NCI-H82 treated with DMSO at 0.1 percent for 48 hours (cell line): ENCODE data around the gene KIDINS220.

Experiments used
- DNase-seq: peaks from one replicate; lab custom pipeline; 2025; ENCODE audit not compliant: unreplicated experiment; lab: John Stamatoyannopoulos, UW

Gene KIDINS220

DNA sequence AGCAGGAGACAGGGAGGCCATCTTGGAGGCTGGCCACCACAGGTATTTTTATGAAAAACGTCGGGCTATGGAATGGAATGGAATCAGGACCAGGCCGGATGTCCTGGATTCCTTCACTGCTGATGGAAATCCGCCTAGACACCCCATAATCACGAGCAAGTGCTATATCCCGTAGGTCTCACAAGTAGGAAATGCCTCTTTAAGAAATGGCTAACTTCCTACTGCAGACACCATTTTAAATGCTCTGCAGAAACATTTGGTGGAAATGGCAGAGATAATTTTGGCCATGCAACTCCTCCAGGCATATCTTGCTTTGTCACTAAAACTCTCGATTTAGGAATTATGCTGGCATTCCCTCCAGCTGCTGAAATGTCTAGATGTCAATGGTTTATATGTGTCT, 137.6 kb downstream of the KIDINS220 start:
- no peak for DNase-seq

DNA sequence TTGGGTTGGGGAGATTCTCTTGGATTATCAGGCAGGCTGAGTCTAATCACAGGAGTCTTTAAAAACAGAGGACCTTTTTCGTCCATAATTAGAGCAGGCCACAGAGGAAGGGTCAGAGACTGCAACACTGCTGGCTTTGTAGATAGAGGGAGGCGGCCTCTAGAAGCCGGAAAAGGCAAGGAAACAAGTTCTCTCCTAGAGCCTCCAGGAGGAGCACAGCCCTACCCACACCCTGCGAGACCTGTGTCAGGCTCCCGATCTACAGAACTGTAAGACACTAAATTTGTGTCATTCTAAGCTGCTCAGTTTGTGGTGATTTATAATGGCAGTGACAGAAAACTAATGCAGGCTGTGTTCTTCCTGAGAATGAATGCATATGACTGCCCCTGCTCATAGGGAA, 140.2 kb downstream of the KIDINS220 start:
- no peak for DNase-seq

DNA sequence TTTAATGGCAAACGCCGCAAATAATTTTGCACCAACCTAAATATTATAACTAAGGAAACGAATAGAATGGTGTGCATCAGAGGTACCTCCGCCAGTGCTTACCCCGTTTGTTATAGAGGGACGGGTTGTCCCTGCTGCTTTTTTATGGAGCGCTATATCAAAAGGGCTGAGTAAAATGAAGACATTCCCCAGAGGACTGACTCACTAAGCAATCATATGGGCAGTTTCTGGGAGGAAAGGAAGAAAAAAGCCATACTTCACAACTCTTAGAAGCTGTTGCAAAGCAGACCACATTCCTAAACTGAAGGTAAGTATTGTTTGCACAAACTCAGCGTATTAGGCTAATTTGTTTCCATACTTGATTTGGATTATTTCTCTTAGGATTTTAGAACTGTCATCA, 142.7 kb downstream of the KIDINS220 start:
- no peak for DNase-seq

DNA sequence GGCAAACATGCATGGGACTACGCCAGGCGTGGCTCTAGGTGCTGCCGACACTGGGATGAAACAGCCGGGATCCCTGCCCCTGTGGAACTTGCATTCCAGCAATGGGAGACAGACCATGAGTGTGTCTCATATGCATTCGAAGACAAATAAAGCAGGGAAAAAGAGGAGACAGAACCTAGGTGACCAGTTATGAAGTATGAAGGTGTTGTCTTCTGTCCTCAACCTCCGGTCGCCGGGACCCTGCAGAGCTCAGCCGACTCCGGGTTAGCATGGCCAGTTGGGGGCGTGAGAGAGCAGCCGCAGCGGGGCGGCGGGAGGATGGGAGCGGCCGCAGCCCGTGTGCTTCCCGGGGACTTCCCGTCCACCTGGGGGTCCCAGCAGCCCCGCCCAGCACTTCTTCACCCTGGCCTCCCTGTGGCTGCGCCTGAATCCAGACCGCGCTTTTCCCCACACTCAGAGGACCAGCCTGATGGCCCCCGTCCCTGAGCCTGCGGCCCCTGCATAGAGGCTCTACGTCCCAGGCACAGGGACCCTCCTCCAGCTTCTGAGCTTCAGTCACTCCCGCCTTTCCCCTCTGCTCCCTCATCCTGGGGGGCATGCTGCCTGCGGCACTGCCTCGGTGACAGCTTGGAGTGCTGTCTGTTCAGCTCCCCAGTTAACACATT, 144.1 kb downstream of the KIDINS220 start:
- DNase-seq: peak; percentile 46

DNA sequence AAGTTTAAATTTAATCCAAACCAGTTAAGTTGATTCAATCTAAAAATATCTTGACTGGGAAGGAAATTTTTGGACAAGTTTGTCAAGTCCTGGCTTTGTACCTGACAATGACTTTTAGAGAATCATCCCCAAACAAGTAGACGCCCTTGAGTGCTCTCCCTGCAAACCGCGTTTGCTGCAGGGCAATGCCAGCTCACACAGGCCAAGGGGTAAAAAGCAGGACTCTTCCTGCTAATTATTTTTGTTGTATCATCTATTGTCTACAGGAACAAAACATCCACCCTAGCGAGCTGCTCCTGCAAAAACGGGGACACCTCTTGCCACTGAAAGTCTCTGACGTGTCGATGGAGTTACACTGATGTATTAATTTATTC, 144.6 kb downstream of the KIDINS220 start:
- no peak for DNase-seq

DNA sequence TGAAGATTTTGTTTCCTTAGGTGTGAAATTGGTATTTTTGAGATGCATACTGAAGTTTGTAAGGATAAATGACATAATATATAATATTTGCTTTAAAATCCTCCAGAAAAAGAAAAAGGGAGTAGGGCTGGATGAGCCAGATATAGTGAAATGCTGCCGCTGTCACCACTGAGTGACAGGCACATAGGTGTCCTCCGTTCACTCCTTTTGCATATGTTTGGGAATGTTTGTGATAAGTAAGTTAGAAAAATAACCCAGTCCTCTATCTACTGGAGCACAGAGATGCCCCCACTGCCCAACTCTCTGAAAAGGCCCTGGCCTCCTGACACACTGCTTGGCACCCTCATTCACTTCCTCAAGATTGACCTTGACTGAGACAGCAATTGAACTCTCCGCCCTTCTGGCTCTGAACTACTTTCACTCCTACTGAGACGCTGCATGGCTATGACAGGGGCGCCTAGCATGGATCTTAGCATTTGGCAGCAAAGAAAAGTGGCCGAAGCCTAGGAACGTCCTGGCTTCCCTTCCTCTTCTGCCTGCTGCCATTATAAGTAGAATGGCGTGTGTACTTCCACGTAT, 145.5 kb downstream of the KIDINS220 start:
- no peak for DNase-seq

DNA sequence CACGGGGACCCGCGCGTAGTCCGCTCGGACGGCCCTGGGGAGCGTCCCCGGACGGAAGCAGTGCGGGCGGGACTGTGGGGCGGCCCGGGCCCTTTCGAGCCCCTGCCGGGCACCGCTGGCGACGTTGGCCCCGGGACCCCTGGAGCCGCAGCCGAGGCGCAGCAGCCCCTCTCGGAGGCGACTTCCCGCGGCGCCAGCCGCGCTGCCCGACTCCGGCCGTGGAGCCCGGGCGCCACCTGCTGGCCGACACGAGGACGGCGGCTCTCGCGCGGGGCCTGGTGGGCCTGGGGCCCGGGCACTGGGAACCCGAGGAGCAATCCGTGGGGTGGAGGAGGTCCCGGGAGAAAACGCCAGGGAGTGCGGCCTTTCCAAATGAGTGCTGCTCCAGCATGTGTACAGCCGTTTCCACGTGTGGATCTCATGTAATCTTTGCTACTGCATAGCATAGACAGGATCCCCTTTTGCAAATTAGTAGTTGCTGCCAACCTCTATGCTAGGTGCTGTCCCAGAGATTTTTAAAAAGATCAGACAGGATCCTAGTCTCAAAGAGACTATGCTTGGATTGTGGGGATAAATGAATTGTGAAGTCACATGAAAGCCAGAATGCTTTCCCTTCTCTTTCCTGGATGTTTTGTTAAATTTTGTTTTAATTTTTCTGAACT, 151.6 kb downstream of the KIDINS220 start:
- DNase-seq: peak; percentile 21

DNA sequence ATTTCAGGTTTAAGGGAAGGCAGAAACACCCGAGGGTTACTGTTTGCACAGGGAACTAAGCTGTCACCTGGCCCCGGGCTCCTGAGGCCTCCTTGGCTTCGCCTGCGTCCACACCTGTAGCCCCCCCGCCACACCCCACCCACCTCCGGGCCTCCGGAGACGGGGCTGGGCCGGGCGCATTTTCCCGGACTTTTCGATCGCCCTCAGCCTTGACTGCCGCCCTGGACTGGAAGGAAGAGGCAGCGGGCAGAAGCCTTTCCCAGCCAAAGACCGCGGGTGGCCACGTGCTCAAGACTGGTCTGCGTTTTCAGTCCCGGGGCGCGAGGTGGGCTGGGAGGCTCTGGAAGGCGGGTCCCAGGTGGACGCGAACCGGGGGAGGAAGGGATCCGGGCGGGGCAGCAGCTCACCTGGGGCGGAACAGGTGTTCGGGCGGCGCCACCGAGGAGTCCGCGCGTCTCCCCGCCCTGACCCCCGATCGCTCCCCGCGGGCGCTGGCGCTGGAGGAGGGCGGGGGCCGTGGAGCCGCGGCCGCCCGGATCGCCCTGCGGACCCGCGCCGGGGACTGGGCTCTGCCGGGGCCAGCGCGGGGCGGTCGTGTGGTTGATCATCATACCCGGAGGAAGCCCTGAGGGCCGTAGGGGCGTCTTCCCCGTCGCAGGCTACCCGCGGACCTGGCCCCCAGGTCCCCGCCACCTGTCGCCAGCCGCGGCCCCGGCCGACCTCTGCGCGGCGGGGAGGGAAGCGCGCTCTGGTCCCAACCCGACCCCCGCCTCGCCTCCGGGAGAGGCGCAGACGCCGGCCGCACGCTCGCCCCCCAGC, 152.3 kb downstream of the KIDINS220 start:
- no peak for DNase-seq

DNA sequence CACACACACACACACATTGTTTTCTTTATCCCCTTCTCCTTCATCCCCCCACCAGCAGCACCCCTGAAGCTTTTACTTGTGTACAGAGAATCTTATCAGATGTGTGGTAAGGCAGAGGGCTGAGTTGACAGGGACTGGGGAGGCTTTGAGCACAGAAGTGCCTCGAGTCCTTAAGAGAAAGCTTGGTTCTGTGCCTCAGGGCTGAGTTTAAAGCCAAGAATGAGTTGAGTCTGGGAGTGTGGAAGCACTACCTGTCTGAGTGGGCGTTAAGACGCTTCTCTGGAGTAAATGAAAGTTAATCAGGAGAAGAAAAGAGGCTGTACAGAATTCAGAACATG, 152.9 kb downstream of the KIDINS220 start:
- DNase-seq: peak; percentile 24

DNA sequence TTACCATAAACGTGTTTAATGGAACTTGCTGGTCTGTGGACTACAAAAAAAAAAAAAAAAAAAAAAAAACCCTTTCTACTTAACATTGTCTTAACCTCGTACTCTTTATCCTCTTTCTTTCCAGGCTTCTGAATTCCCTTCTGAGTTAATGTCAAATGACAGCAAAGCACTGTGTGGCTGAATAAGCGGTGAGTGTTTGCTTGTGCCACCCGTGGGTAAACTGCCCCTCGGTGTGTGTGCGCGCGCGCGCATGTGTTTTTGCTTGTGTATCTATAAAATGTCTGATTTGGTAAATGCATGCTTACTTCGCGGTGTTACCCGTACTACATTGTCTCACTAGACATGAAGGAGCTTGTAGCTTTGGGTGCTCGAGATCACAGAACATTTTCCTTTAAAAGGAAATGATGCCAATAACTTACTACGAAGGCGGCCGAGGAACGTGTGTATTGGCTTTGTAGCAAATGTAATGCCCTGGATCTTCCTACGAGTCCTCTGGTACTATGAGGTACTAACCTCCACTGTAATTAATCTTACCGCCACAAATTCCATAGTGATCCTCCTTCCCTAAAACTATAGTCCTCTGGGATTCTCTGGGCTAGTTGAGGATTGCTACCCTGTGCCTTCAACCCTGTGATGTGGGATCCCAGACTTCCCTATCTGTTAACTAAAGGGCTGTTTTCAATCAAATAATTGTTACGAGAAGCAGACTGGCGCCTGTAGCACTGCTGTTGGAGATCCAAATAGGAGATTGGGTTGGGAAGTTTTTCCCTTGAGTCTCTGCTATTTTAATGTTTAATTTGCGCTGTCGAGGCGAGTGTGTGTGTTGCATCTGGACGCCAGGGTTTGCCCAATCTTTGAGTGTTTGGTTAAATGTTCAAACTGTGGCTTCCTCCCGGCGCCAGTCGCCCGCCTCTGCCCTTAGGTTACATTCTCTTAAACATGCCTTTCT, 154.4 kb downstream of the KIDINS220 start:
- DNase-seq: peak; percentile 44

DNA sequence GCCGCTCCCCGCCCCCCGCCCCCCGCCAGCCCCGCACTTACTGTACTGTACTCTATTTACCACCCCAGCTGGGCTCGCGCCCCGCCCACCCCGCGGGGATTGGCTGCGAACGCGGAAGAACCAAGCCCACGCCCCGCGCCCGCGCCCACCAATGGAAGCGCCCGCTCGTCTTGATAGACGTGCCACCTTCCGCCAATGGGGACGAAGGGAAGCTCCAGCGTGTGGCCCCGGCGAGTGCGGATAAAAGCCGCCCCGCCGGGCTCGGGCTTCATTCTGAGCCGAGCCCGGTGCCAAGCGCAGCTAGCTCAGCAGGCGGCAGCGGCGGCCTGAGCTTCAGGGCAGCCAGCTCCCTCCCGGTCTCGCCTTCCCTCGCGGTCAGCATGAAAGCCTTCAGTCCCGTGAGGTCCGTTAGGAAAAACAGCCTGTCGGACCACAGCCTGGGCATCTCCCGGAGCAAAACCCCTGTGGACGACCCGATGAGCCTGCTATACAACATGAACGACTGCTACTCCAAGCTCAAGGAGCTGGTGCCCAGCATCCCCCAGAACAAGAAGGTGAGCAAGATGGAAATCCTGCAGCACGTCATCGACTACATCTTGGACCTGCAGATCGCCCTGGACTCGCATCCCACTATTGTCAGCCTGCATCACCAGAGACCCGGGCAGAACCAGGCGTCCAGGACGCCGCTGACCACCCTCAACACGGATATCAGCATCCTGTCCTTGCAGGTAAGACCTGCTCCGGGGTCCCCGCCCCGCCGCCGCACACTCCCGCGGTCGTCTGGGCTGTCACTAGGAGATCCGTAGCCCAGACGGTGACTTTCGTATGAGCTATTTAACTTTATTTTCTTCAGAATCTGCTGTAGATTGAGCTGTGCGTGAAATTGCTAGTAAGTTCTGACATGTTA, 155.4 kb downstream of the KIDINS220 start, which contains the start of gene ID2:
Gene ID2, plus strand, starts transcription at position 271 of the 907 bp plus-strand sequence. Its CDS starts 110 bp downstream, at position 381.
- DNase-seq: peak; percentile 92

DNA sequence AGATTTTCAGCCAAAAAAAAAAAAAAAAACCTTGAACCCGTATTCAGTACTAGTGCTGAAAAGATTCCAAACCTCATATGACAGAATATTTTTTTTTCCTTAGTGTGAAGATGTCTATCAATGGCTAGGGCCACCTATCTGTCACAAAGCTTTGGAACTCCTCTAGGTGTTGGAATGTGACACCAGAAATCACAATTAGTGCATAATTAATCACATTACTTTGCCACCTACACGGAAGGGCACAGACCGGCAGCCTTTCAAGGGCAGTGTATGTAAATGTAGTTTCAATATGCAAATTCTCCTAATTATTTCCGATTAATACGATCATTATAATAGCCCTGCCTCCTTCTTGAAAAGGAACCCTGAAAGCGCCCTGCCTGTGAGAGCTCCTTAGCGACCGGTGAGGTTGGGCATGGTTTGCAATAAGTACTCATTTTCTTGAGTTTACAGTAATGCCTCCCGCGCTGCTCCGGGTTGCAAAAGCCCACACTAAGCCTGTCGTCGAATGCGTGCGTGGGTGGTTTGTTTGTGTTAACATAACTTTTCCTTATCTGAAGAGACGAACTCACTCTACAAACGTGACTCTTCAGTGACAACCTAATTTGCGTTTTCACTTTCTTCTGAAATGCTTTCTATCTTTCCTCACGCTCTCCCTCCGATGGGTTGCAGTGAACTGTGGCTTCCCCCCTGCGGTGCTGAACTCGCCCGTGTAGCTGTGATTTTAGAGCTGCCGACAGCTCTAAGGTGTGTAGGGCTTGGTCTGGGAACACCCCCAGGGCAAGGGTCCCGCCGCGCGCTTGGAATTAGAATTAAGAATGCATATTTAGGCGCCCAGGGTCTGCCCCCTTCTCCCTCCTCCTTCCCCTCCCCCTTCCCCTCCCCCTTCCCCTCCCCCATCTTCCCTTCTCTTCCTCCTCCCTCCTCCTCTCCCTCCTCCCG, 156.3 kb downstream of the KIDINS220 start:
- DNase-seq: peak; percentile 66

DNA sequence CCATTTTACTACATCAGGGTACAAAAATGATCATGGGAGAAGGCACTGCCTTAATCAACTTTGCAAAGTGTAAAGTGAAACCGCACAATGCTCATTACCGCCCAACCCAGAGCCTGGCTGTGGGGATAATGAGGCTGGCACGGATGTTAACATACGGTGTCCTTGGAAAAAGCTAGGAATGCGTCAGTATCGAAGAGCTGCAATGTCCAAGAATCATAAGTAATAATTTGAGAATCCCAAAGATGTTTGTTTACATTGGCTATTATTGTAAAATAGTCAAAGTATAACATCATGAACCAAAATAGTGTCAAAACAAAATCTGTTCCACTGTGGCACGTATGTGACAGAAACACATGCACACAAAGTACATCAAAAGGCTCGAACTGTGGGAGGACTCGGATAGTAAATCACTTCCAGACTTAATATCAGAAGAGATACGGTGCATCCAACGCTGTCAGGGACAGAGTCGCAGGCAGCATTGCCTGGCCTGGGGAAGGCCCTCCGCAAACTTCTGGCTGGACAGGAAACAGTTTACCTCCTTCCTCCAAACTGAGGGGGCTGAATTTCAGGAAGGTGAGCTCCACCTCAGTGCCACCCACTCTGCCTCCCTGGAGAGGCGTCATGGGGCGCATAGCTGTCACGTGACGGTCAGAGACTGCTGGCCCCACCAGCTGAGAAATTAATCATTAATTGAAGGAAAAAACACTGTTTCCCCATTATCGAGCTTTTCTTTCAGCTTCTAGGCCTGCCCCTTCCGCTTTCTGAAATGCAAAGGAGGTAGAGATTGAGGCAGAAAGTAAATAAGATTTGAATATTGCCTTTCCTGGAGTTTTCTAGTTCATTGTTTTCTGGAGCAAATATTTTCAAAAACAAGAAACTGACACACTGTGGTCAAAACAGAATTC, 157.3 kb downstream of the KIDINS220 start:
- no peak for DNase-seq

DNA sequence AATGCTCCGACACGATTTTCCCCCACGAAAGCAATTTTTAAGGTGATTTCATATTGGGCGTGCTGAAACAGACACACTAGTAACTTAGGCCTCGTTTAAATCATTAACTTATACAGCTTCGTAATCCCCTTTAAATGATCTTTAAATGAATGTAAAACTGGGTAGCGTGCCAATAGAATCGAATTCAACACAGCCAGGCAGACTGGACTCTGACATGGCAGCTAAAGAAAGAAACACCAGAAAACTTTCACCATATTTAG, 157.9 kb downstream of the KIDINS220 start:
- no peak for DNase-seq
